Stimulated activated CD4-positive, alpha-beta T cell treated with anti-CD3 and anti-CD28 coated beads, Interleukin-4, amount 100 ng/mL, for 24 hours (primary cell): ENCODE measurements around the gene BPIFB1.

Source experiments
- DNase-seq: peaks from one replicate; pipeline ENCODE4 v3.0.0-alpha.2; 2020

BPIFB1 gene

DNA sequence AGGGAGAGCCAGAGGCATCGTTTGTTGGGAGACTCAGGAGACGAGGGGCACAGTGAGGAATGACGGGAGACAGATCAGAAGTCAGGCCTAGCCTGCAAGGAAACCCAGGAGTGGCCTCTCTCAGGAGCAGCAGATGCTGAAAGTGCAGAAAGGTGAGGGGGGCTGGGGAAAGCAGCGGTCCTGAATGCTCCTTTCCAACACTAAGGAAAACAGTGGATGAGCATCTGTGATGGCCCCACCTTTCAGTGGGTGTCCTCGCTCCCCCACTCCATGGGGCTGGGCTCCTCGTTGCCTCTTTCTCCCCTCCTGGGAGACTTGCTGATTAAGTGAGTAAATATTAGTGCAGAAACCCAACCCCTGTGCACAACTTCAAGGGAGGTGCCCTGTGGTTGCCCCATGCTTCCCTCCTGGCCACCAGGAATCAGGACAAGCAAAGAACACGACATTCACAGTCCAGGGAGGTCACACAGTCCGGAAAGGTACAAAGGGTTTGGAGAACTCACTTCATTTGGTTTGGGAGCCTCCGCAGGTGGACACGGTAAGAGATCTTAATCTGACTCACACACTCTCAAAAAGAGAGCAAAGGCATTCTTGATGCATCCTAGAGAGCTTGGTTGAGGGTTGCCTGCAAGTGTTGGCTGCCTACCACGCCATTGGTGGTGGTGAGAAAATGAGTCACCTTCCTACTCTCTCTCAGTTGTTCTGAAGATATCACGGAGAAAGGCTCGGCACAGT lies 9.7 kb upstream of the BPIFB1 start:
- no peak for DNase-seq

DNA sequence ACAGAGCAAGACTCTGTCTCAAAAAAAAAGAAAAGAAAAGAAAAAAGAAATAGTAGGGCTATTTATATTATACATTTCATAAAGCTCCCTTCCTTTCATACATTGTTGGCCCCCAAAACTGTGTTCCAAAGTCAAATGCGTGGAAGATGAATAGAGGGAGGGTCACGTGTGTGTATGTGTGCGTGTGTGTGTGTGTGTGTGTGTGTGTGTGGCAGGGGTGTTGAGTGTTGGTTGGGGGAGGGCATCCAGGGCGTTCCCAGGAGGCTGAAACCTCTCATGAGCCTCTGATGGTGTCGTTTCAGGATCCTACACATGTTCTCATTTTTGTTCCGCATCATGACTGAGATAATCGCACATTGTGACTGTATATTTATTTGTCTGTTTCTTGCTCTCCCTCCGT lies 7.8 kb upstream of the BPIFB1 start:
- DNase-seq: no peak

DNA sequence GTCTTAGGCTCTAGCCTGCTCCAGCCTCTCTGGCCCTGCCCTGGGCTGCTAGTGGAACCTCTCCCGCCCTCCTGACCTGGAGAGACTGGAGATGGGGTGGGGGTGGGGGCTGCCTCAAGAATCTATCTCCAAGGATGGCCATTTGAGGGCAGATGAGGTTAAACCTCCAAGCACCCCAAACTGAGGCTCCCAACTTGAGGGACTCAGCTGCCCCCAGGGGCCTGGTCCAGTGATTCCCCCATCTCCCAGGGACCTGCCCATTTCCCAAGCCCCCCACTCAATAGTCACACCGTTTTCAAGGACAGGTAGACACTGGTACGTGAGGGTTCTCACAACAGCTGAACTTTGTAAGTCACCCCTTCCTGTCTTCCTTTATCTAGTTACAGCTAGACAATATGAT lies 7.1 kb upstream of the BPIFB1 start:
- DNase-seq: no peak

GRCh38 chr20:33276303-33277113 lies 6.5 kb upstream of the BPIFB1 start:
- DNase-seq: no peak

DNA sequence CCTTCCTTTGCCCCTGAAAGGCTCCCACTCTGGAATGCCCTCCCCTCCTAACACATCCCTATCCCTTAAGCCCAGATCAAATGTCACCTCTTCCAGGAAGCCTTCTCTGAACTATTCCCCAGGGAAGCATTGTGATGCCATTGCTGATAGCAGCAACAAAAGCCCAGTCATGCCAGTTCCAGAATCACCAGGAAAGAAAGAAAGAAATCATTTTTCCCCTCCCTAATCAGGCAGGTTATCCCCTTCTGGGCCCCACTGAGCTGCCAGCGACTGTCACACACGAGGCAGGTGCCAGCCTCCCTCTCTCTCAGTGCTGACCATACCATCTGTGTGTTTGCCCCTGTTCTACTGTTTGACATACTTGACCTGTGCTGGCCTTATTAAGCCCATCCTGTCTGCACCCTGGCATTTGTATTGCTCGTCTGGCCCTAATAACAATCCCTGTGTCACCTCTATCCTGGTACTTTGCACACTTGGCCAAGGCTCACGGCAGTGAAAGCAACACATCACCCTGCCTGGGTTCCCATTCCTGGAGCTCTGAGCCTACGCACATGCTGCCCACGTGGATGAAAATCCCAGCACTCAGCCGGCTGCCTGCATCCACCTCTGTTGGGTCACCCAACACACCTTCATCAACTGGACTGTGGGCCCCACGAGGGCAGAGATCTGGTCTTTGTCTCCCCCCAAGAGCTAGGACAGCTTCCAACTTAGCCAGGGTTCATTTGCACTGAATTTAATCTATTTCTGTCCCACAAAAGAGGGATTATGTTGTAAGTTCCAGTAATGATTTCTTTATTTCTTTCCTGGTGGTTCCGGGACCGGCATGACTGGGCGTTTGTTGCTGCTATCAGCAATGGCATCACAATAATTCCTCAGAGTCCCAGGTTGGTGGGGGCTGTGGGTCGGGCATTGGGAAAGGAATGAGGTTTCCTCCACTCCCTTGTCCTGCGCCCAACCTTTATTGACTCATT lies 5.3 kb upstream of the BPIFB1 start:
- DNase-seq: no peak

- DNase-seq: no peak
Measured at GRCh38 chr20:33278700-33279099, 4.3 kb upstream of the BPIFB1 start.

- DNase-seq: no peak
Measured at GRCh38 chr20:33279261-33279910, 3.6 kb upstream of the BPIFB1 start.

- no peak for DNase-seq
Measured at GRCh38 chr20:33280000-33280680, 2.9 kb upstream of the BPIFB1 start.

- DNase-seq: no peak
Measured at GRCh38 chr20:33280775-33281174, 2.2 kb upstream of the BPIFB1 start.

DNA sequence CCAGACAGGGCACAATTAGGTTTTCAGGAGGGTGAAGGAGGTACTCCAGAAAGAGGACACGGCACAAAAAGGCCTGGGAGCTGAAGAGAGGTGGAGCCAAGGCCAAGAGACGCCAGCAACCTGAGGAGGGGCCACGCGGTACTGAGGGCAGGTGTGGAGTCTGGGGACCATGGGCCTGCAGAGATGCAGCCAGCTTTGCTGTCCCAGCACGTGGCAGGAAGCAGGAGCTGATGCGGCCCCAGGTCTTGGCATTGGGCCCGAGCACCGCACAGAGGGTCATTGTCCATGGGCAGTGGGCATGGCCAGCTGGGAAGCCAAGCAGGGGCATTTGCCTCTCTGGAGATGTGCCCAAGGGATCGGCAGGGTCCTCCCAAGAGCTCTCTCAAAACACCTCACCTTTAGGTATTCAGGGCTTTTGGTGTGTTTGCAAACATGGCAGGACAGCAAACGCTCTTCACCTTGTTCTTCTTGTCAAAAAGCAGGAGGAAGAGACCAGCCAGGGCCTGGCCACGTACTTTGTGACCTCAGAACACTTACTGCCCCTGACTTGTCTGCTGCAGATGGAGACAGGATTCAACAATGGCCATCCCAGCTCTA lies 1.4 kb upstream of the BPIFB1 start:
- no peak for DNase-seq

DNA sequence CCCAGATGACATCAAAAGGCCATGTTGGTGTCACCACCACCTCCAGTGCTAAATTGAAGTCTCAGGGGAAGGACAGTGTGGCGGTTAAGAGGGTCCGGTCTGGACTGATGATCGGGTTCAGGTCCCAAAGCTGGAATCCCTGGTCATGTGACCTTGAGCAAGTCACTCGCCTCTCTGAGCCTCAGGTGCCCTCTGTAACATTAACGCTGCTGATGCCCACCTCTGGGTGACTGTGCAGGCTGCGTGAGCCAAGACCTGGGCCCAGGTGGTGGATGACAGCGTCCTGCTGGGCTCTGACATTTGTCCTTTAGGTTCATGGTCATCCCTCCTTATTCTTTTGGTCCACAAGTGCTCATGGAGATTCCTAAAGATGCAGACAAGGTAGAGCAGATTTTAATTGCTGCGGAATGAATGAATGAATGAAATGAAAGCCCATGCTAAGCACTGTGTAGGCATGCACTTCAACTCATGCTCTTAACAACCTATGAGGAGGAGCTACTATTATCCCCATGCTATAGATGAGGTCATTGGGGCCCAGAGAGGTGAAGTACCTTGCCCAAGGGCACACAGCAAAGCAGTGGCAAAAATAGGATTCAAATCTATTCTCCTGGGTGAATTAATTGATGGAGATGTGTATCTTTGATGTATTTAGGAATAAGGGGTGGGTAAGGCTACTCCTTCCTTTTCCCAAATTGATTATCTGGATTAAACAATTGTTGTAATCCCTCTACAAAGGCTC lies 649 bp upstream of the BPIFB1 start:
- no peak for DNase-seq

DNA sequence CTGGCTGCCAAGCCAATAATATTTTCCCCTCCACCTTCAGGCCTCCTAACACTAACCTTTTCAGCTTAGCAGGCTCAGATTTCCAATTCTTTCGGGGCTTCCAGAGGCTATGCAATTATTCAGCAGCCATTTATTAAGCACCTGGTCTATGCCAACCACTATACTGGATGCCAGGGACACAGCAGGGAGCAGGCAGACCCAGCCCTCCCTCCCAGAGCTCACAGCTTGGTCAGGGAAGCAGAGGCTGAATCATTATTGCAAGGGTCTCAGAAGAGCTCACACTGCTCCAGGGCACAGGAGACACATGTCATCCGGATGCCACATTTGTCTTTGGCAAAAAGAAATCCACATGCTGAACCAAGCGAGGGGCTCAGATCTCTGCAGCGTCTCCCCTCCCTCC lies 1.3 kb downstream of the BPIFB1 start:
- no peak for DNase-seq

DNA sequence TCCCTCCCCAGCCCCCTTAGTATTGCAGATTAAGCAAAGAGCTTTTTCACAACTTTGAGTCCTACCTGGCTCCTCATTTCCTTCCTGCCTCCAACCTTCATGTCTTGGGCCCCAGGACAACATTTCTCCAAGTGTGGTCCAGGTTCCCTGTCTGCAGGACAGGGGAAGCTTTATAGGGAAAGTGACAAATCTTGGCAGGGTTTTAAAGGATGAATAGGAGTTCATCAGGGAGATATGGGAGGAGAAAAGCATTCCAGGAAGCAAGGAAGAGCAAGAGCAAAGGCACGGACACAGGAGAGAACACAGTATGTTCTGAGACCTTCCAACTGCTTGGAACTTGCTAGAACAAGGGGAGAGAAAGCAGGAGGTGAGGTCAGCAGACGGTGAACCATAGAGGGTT lies 1.9 kb downstream of the BPIFB1 start:
- DNase-seq: no peak

DNA sequence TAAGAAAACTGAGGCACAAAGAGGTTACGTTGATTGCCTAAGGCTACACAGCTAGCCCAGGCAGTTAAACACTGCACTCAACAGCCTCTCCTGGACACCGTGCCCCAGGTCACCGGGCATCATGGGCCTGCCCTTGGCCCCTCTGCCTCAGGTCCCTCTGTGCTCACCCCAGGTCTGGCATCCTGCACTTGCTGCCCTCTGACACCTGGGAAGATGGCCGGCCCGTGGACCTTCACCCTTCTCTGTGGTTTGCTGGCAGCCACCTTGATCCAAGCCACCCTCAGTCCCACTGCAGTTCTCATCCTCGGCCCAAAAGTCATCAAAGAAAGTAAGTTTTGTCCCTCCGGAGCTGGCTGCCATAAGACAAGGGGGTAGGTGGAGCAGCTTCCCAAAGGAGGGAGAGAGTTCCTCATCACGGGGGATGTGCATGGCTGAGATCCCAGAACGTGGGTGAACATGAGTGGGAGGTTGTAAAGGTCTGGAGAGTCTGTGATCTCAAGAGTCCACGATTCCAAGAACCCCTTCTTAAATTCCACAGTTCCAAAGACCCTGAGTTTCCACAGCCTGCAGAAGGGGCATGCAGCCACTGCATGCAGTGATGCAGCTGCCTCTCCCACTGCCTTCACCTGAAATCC lies 3.0 kb downstream of the BPIFB1 start:
- DNase-seq: no peak

DNA sequence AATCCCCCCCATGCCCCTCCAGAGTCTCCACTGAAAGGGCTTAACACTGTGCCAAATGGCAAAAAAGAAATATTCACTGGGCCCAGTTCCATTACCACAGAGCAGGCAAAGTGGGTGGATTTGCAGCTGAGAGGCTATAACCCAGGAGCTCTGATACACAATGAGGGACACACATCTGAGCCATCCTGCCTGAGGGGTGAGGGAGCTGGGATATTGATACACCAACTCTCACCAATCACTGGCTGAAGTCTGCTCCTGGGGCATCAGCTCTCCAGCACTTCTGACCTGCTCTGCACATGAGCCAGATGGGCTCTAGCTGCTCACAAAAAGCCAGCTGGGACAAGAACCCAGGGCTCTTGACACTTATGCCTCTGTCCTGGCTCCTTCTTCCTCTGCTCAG lies 4.9 kb downstream of the BPIFB1 start:
- no peak for DNase-seq

- no peak for DNase-seq
Measured at GRCh38 chr20:33290852-33291251, 7.8 kb downstream of the BPIFB1 start.

GRCh38 chr20:33291416-33291815 lies 8.4 kb downstream of the BPIFB1 start:
- no peak for DNase-seq

GRCh38 chr20:33291830-33292355 lies 8.9 kb downstream of the BPIFB1 start:
- peak; percentile 72 for DNase-seq

DNA sequence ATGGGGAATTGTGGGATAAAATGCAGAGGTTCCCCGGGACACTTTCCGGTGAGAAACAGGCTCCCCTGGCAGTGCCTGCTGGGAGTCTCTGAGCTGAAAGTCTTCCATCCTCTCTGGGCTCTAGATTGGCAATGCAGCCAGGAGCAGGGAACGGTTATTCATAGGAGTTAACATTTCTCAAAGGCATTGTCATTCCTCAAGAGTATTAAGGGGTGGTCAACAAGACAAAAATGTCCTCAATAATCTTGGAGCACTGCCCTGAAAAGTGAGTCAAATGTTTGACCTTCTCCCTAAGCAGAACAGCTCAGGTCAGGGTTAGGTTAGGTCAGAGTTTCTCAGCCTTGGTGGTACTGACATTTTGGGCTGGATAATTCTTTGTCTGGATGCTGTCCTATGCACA lies 13.2 kb downstream of the BPIFB1 start:
- no peak for DNase-seq

DNA sequence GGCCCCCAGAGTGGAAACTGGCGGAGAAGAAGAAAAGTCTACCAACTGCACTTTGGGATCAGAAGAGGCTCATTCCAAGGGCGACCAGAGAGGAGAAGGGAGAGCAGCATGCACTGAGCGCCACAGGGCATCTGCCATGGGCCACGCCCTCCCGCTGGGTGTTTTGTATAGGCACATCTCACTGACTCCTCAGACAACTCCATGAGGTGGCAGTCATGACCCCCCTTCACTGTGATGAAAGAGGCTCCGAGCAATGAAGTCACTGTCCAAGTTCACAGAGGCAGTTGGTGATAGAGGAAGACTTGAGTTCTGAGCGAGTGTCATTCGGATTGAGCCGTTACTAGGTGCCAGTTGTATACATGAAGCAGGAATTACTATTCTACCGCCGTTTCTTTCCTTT lies 15.4 kb downstream of the BPIFB1 start:
- no peak for DNase-seq
